IMR-90 (cell line): Measurements from ENCODE around the gene ACTA2. TPM values are rescaled to one million over a fixed set of nuclear protein-coding genes. Genes with fewer than 3 reads are reported as not detected.
A peak's percentile ranks its signal among the peaks of the same experiment; 100 is the strongest.

Experiments used
- ATAC-seq: fragments of 200-7000 bp; cut with Tn5 transposase; 2 replicates; pipeline ENCODE4 v1.9.1; 2020; ENCODE audit warnings: low read depth, mild to moderate bottlenecking, moderate library complexity
- BruUV-seq: library from RNA; stranded (reverse); fragments of 400-500 nt; replicated peaks from 2 replicates; lab custom pipeline; 2021; lab: Mats Ljungman, UMichigan
- CTCF ChIA-PET: fragments of 300-600 bp; formaldehyde crosslinking; extraction: SDS; loops from one replicate; lab custom pipeline; 2021; ENCODE audit warnings: antibody characterized with exemption; lab: Yijun Ruan, JAX
- POLR2A ChIA-PET: fragments of 300-600 bp; sonication (Branson Sonifier 250); formaldehyde crosslinking; loops from one replicate; lab custom pipeline; 2022; ENCODE audit warnings: antibody characterized with exemption; ENCODE audit not compliant: unreplicated experiment; lab: Charles Lee
- DNase-seq: peaks from one replicate; pipeline ENCODE4 v3.0.0; 2013
- H2AFZ ChIP-seq: replicated peaks from 2 replicates; pipeline ENCODE3; 2013; ENCODE audit warnings: low read length, mild to moderate bottlenecking; ENCODE audit not compliant: poor library complexity
- H2AK5ac ChIP-seq: 2 replicates; pipeline ENCODE4 v1.6.1; 2013; ENCODE audit warnings: low read depth, low read length, inconsistent platforms
- H2AK9ac ChIP-seq: replicated peaks from 2 replicates; pipeline ENCODE3; 2013; ENCODE audit warnings: mild to moderate bottlenecking, low read depth, low read length, moderate library complexity; ENCODE audit not compliant: poor library complexity
- H2BK120ac ChIP-seq: 2 replicates; pipeline ENCODE4 v1.6.1; 2013; ENCODE audit warnings: low read depth, low read length, inconsistent platforms
- H2BK15ac ChIP-seq: 3 replicates; pipeline ENCODE4 v1.6.1; 2013; ENCODE audit warnings: low read depth, low read length, inconsistent platforms
- H2BK20ac ChIP-seq: 2 replicates; pipeline ENCODE4 v1.6.1; 2013; ENCODE audit warnings: low read depth, mild to moderate bottlenecking, inconsistent platforms, low read length, moderate library complexity
- H2BK5ac ChIP-seq: 2 replicates; pipeline ENCODE4 v1.6.1; 2013; ENCODE audit warnings: mild to moderate bottlenecking, low read depth, low read length, inconsistent platforms; ENCODE audit not compliant: poor library complexity, severe bottlenecking
- H3K14ac ChIP-seq: replicated peaks from 2 replicates; pipeline ENCODE4 v1.6.1; 2013; ENCODE audit warnings: low read depth, low read length, inconsistent platforms
- H3K18ac ChIP-seq: 2 replicates; pipeline ENCODE4 v1.6.1; 2013; ENCODE audit warnings: low read depth, low read length, control low read depth
- H3K23ac ChIP-seq: 2 replicates; pipeline ENCODE4 v1.6.1; 2013; ENCODE audit warnings: low read depth, low read length, inconsistent platforms
- H3K27ac ChIP-seq: 2 replicates; pipeline ENCODE4 v1.5.1; 2013; ENCODE audit warnings: mild to moderate bottlenecking, control low read depth, low read length; ENCODE audit not compliant: insufficient read depth
- H3K27me3 ChIP-seq: 2 replicates; pipeline ENCODE4 v1.6.1; 2013; ENCODE audit warnings: low read length; ENCODE audit not compliant: control insufficient read depth, insufficient read depth
- H3K36me3 ChIP-seq: 2 replicates; pipeline ENCODE4 v1.6.1; 2013; ENCODE audit warnings: low read length, mixed read lengths; ENCODE audit not compliant: control insufficient read depth, insufficient read depth
- H3K4ac ChIP-seq: 2 replicates; pipeline ENCODE4 v1.6.1; 2013; ENCODE audit warnings: low read depth, low read length, inconsistent platforms
- H3K4me1 ChIP-seq: 2 replicates; pipeline ENCODE4 v1.6.1; 2013; ENCODE audit warnings: low read length, mixed read lengths; ENCODE audit not compliant: control insufficient read depth, insufficient read depth
- H3K4me2 ChIP-seq: 2 replicates; pipeline ENCODE4 v1.6.1; 2013; ENCODE audit warnings: low read depth, mild to moderate bottlenecking, control low read depth, low read length, moderate library complexity
- H3K4me3 ChIP-seq: 2 replicates; pipeline ENCODE4 v1.5.1; 2013; ENCODE audit warnings: low read depth, mild to moderate bottlenecking, control low read depth, low read length, moderate library complexity; ENCODE audit not compliant: insufficient read depth
- H3K56ac ChIP-seq: 2 replicates; pipeline ENCODE4 v1.6.1; 2013; ENCODE audit warnings: low read length, inconsistent platforms; ENCODE audit not compliant: insufficient read depth; ENCODE audit errors: extremely low read depth
- H3K79me1 ChIP-seq, 2 experiments: 2 replicates each; pipeline ENCODE4 v1.6.1; 2013; ENCODE audit warnings: low read length in 2 of 2, inconsistent platforms in 1 of 2, low read depth in 1 of 2
- H3K9ac ChIP-seq: 2 replicates; pipeline ENCODE4 v1.6.1; 2013; ENCODE audit warnings: low read depth, low read length, control low read depth
- H3K9me1 ChIP-seq: 2 replicates; pipeline ENCODE4 v1.6.1; 2013; ENCODE audit warnings: low read length, inconsistent platforms; ENCODE audit not compliant: insufficient read depth
- H3K9me3 ChIP-seq: 2 replicates; pipeline ENCODE4 v1.6.1; 2013; ENCODE audit warnings: low read length; ENCODE audit not compliant: control insufficient read depth, insufficient read depth
- H4K20me1 ChIP-seq: 2 replicates; pipeline ENCODE4 v1.6.1; 2013; ENCODE audit warnings: low read length, inconsistent platforms; ENCODE audit not compliant: insufficient read depth
- H4K5ac ChIP-seq: 2 replicates; pipeline ENCODE4 v1.6.1; 2013; ENCODE audit warnings: mild to moderate bottlenecking, low read depth, low read length, control low read depth
- H4K8ac ChIP-seq, 2 experiments: 2 replicates each; pipeline ENCODE4 v1.6.1; 2013; ENCODE audit warnings: low read depth in 2 of 2, low read length in 2 of 2, control low read depth in 1 of 2, inconsistent platforms in 1 of 2
- H4K91ac ChIP-seq: 2 replicates; pipeline ENCODE4 v1.6.1; 2013; ENCODE audit warnings: low read depth, low read length, inconsistent platforms; ENCODE audit not compliant: insufficient read depth
- BHLHE40 ChIP-seq: fragments of 150-350 bp; IDR thresholded peaks from 2 replicates; pipeline ENCODE4 v1.6.1; 2016; ENCODE audit warnings: mild to moderate bottlenecking, low read depth, low read length
- CEBPB ChIP-seq: IDR thresholded peaks from 2 replicates; pipeline ENCODE4 v1.6.1; 2012; ENCODE audit warnings: low read depth, low read length, improper control_type of control experiment
- CHD1 ChIP-seq: IDR thresholded peaks from 2 replicates; pipeline ENCODE4 v1.6.1; 2012; ENCODE audit warnings: low read depth, low read length, improper control_type of control experiment
- FOS ChIP-seq: fragments of 150-350 bp; IDR thresholded peaks from 2 replicates; pipeline ENCODE4 v1.6.1; 2016; ENCODE audit warnings: low read depth, low read length
- MAFK ChIP-seq: IDR thresholded peaks from 2 replicates; pipeline ENCODE4 v1.6.1; 2012; ENCODE audit warnings: low read depth, low read length, improper control_type of control experiment
- MAZ ChIP-seq: IDR thresholded peaks from 2 replicates; pipeline ENCODE4 v1.6.1; 2012; ENCODE audit warnings: low read depth, mild to moderate bottlenecking, low read length, improper control_type of control experiment, moderate library complexity, borderline replicate concordance
- MXI1 ChIP-seq: IDR thresholded peaks from 2 replicates; pipeline ENCODE4 v1.6.1; 2012; ENCODE audit warnings: low read depth, mild to moderate bottlenecking, low read length, moderate library complexity, borderline replicate concordance
- NFE2L2 ChIP-seq: fragments of 150-350 bp; IDR thresholded peaks from 2 replicates; pipeline ENCODE4 v1.6.1; 2016; ENCODE audit warnings: low read depth, mild to moderate bottlenecking, low read length
- POLR2A ChIP-seq: IDR thresholded peaks from 2 replicates; pipeline ENCODE4 v1.6.1; 2012; ENCODE audit warnings: mild to moderate bottlenecking, low read depth, low read length
- RAD21 ChIP-seq: IDR thresholded peaks from 2 replicates; pipeline ENCODE4 v1.6.1; 2012; ENCODE audit warnings: low read length, improper control_type of control experiment
- RFX5 ChIP-seq: IDR thresholded peaks from 2 replicates; pipeline ENCODE4 v1.8.0; 2012; ENCODE audit warnings: low read depth, mild to moderate bottlenecking, low read length, moderate library complexity
- SMC3 ChIP-seq: fragments of 150-350 bp; IDR thresholded peaks from 2 replicates; pipeline ENCODE4 v1.6.1; 2016; ENCODE audit warnings: low read depth, mild to moderate bottlenecking, antibody characterized with exemption, low read length, moderate library complexity
- WGBS, 2 experiments: methylation state at CpG; one replicate each; pipeline versions ENCODE4 v1.1.5 to v1.1.7; 2013; ENCODE audit warnings: missing lambda C conversion rate in 2 of 2; ENCODE audit not compliant: insufficient read length in 1 of 2; ENCODE audit errors: extremely low coverage in 2 of 2; 5-methylcytosine and 5-hydroxymethylcytosine counted together
- dilution Hi-C: fragments of 300-500 bp; cut with HindIII; formaldehyde crosslinking; loops from one replicate; pipeline ENCODE4 v1.14.3; 2018; ENCODE audit warnings: low sequenced_read_pairs; ENCODE audit not compliant: unreplicated experiment
- in situ Hi-C: fragments of 300-500 bp; cut with MboI; formaldehyde crosslinking; loops from 3 replicates; pipeline ENCODE4 v1.14.3; 2019; ENCODE audit warnings: low sequenced_read_pairs, inconsistent platforms, mixed read lengths
- intact Hi-C: fragments of 100-400 bp; cut with micrococcal nuclease; formaldehyde crosslinking; loops from 2 replicates; pipeline ENCODE4 v1.10.0; 2022
- polyA plus RNA-seq, 3 experiments: library from polyadenylated mRNA; depleted of rRNA; stranded (reverse); fragments of >200 nt; gene quantifications; 2 replicates each; pipeline ENCODE4 v1.2.3, GENCODE V29; 2012; ENCODE audit warnings: low replicate concordance in 1 of 3
- total RNA-seq: library from RNA; depleted of rRNA; stranded (reverse); fragments of >200 nt; gene quantifications from 2 replicates; pipeline ENCODE4 v1.2.3, GENCODE V29; 2012
- TF ChIP-seq, protein P1 (sequence below): fragments of 150-350 bp; IDR thresholded peaks from 2 replicates; pipeline ENCODE4 v1.6.1; 2017; ENCODE audit warnings: mild to moderate bottlenecking, antibody characterized with exemption, low read length, low read depth
- TF ChIP-seq, protein P2 (sequence below): fragments of 150-350 bp; IDR thresholded peaks from 2 replicates; pipeline ENCODE4 v1.6.1; 2016; ENCODE audit warnings: low read depth, mild to moderate bottlenecking, low read length, moderate library complexity, borderline replicate concordance
- TF ChIP-seq, protein P3 (sequence below): conservative IDR thresholded peaks from 2 replicates; pipeline ENCODE4 v1.5.1; 2012; ENCODE audit warnings: mild to moderate bottlenecking, low read depth, low read length, improper control_type of control experiment

Gene ACTA2
- total and polyA plus RNA-seq, 2 of the 4 experiments (the other 2 are of a cell fraction), result 978 to 1,235 TPM

DNA sequence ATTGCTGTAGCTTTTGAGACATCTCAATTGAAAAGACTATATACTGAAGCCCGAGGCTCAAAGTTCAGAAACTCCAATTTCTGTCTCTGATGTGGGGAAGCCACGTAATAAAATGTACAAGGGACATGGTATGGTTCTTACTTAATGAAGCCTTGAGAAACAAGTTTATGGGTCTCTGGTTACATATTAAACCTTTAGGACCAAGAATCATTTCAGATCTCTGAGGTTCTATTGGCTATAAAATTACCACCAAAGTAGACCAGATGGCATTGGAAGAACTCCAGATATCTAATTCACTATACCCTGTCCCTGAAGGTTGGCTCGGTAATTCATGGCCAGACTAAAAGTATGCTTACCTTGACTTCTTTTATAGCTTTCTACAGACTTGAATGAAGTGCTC is 48.9 kb downstream of the ACTA2 start:
- H3K36me3 ChIP-seq, result peaks cover 39% of the 10 kb centered on the region
- no peak overlapping the region for H3K4me2 ChIP-seq
- DNase-seq, result no peak
- peak overlapping the region; percentile 35; the same call in 1 of the 2 replicates for H3K14ac ChIP-seq
- H3K18ac ChIP-seq, result peak overlapping the region; percentile 49
- no peak overlapping the region for H4K91ac ChIP-seq
- H2AK5ac ChIP-seq, result no peak overlapping the region
- no peak overlapping the region for H3K4me3 ChIP-seq
- no peak overlapping the region for H3K4ac ChIP-seq
- no peak overlapping the region for H3K27ac ChIP-seq
- ChIA-PET POLR2A (no interaction called here), CTCF (no interaction called here)
- dilution Hi-C loops, result no loop called here
- in situ Hi-C loops, result no loop called here
- no peak overlapping the region for H3K56ac ChIP-seq
- ATAC-seq, result no peak
- TF ChIP-seq RAD21, result no peak
- no peak for TF ChIP-seq BHLHE40
- no peak for TF ChIP-seq RFX5
- TF ChIP-seq MXI1, result no peak
- TF ChIP-seq FOS, result no peak
- TF ChIP-seq CEBPB, result no peak
- no peak for TF ChIP-seq SMC3
- TF ChIP-seq, protein P1, sequence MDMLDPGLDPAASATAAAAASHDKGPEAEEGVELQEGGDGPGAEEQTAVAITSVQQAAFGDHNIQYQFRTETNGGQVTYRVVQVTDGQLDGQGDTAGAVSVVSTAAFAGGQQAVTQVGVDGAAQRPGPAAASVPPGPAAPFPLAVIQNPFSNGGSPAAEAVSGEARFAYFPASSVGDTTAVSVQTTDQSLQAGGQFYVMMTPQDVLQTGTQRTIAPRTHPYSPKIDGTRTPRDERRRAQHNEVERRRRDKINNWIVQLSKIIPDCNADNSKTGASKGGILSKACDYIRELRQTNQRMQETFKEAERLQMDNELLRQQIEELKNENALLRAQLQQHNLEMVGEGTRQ, result no peak
- TF ChIP-seq, protein P2, sequence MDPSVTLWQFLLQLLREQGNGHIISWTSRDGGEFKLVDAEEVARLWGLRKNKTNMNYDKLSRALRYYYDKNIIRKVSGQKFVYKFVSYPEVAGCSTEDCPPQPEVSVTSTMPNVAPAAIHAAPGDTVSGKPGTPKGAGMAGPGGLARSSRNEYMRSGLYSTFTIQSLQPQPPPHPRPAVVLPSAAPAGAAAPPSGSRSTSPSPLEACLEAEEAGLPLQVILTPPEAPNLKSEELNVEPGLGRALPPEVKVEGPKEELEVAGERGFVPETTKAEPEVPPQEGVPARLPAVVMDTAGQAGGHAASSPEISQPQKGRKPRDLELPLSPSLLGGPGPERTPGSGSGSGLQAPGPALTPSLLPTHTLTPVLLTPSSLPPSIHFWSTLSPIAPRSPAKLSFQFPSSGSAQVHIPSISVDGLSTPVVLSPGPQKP, result no peak
- TF ChIP-seq NFE2L2, result no peak
- no peak for TF ChIP-seq CHD1
- TF ChIP-seq POLR2A, result no peak
- no peak for TF ChIP-seq MAFK
- TF ChIP-seq, protein P3, sequence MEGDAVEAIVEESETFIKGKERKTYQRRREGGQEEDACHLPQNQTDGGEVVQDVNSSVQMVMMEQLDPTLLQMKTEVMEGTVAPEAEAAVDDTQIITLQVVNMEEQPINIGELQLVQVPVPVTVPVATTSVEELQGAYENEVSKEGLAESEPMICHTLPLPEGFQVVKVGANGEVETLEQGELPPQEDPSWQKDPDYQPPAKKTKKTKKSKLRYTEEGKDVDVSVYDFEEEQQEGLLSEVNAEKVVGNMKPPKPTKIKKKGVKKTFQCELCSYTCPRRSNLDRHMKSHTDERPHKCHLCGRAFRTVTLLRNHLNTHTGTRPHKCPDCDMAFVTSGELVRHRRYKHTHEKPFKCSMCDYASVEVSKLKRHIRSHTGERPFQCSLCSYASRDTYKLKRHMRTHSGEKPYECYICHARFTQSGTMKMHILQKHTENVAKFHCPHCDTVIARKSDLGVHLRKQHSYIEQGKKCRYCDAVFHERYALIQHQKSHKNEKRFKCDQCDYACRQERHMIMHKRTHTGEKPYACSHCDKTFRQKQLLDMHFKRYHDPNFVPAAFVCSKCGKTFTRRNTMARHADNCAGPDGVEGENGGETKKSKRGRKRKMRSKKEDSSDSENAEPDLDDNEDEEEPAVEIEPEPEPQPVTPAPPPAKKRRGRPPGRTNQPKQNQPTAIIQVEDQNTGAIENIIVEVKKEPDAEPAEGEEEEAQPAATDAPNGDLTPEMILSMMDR, result no peak
- TF ChIP-seq MAZ, result no peak
- 0 out of 2 replicates have a peak overlapping the region, but pooled peaks have one; percentile 11 for H2BK120ac ChIP-seq
- no peaks in the 10 kb centered on the region; the same call in 1 of the 2 replicates for H4K20me1 ChIP-seq
- no peak overlapping the region for H2BK15ac ChIP-seq
- H3K4me1 ChIP-seq, result peaks cover 12% of the 10 kb centered on the region
- H2BK5ac ChIP-seq, result no peak overlapping the region
- intact Hi-C loops, result no loop called here
- H3K23ac ChIP-seq, result peak overlapping the region; percentile 60; the same call in 1 of the 2 replicates
- 0 out of 4 replicates have a peak overlapping the region, but pooled peaks of 1 of the 2 experiments have one; percentile 40 for H4K8ac ChIP-seq
- H2AK9ac ChIP-seq, result no peak overlapping the region
- H3K79me1 ChIP-seq, result peaks cover 41 to 77% of the 10 kb centered on the region in 2 experiments
- no peaks in the 10 kb centered on the region for H3K27me3 ChIP-seq
- H2AFZ ChIP-seq, result no peak overlapping the region
- H3K9me3 ChIP-seq, result no peaks in the 10 kb centered on the region
- no CpG with 5 or more reads among the region's 3 CpGs for WGBS, 2 experiments
- no peak overlapping the region for H3K9ac ChIP-seq
- peaks cover 17% of the 10 kb centered on the region for H3K9me1 ChIP-seq
- no TSS peak for BruUV-seq
- no peak overlapping the region for H2BK20ac ChIP-seq
- H4K5ac ChIP-seq, result peak overlapping the region; percentile 69; the same call in 1 of the 2 replicates
